NCI-H748 treated with DMSO at 0.1 percent for 48 hours (cell line): ENCODE data around the gene PPP1R14D.

Source experiments
- DNase-seq: peaks from one replicate; lab custom pipeline; 2025; lab: John Stamatoyannopoulos, UW

The PPP1R14D gene

GRCh38 chr15:40852529-40852928 lies 24.0 kb upstream of the PPP1R14D start:
- peak; percentile 13 for DNase-seq

- no peak for DNase-seq
Observed at GRCh38 chr15:40850576-40851112, 22.1 kb upstream of the PPP1R14D start.

GRCh38 chr15:40847223-40847961 lies 18.9 kb upstream of the PPP1R14D start:
- DNase-seq: peak; percentile 51

GRCh38 chr15:40846841-40847222 lies 18.3 kb upstream of the PPP1R14D start:
- no peak for DNase-seq

- peak; percentile 24 for DNase-seq
Observed at GRCh38 chr15:40845511-40846284, 17.2 kb upstream of the PPP1R14D start.

GRCh38 chr15:40845036-40845435 lies 16.5 kb upstream of the PPP1R14D start:
- no peak for DNase-seq

GRCh38 chr15:40844696-40845030 lies 16.2 kb upstream of the PPP1R14D start:
- no peak for DNase-seq

GRCh38 chr15:40843885-40844695 lies 15.6 kb upstream of the PPP1R14D start, which contains the start of gene SPINT1:
Gene SPINT1 (plus strand): TSS chr15:40844048. CDS start chr15:40844555, 507 bp downstream.
- peak; percentile 19 for DNase-seq

GRCh38 chr15:40843261-40843884 lies 14.9 kb upstream of the PPP1R14D start:
- DNase-seq: no peak

- DNase-seq: no peak
Observed at GRCh38 chr15:40841741-40842140, 13.2 kb upstream of the PPP1R14D start.

- DNase-seq: no peak
Observed at GRCh38 chr15:40838756-40839155, 10.2 kb upstream of the PPP1R14D start.

- DNase-seq: no peak
Observed at GRCh38 chr15:40836020-40836419, 7.5 kb upstream of the PPP1R14D start.

GRCh38 chr15:40832903-40833302 lies 4.4 kb upstream of the PPP1R14D start:
- DNase-seq: no peak

- no peak for DNase-seq
Observed at GRCh38 chr15:40831861-40832260, 3.4 kb upstream of the PPP1R14D start.

GRCh38 chr15:40830884-40831283 lies 2.4 kb upstream of the PPP1R14D start:
- peak; percentile 90 for DNase-seq

- no peak for DNase-seq
Observed at GRCh38 chr15:40829115-40829514, 607 bp upstream of the PPP1R14D start.

- DNase-seq: no peak
Observed at GRCh38 chr15:40826423-40827075, 2.0 kb downstream of the PPP1R14D start.

GRCh38 chr15:40825661-40826422 lies 2.7 kb downstream of the PPP1R14D start:
- DNase-seq: no peak

- DNase-seq: peak; percentile 2
Observed at GRCh38 chr15:40823572-40824343, 4.8 kb downstream of the PPP1R14D start.

GRCh38 chr15:40821195-40821594 lies 7.3 kb downstream of the PPP1R14D start:
- DNase-seq: no peak
